Urinary bladder (tissue), 4 donors: Measurements from ENCODE around the gene STK17B. TPM values are rescaled to one million over a fixed set of nuclear protein-coding genes. Genes with fewer than 3 reads are reported as not detected.
"Not testable (repeated sequence)": the region's sequence is repeated elsewhere in the genome, so short reads cannot be mapped to it uniquely, and the experiment has no call there.

ENCODE experiments used
- DNase-seq: peaks from one replicate; pipeline ENCODE4 v3.0.0-alpha.2; 2015; ENCODE audit errors: extremely low spot score
- H3K27ac ChIP-seq: one replicate; pipeline ENCODE4 v1.5.1; 2013; ENCODE audit warnings: low read depth, mild to moderate bottlenecking, moderate library complexity
- H3K36me3 ChIP-seq: one replicate; pipeline ENCODE4 v1.6.1; 2013; ENCODE audit warnings: mild to moderate bottlenecking, moderate library complexity; ENCODE audit not compliant: insufficient read depth
- H3K4me1 ChIP-seq: one replicate; pipeline ENCODE4 v1.6.1; 2013; ENCODE audit warnings: mild to moderate bottlenecking, moderate library complexity; ENCODE audit not compliant: insufficient read depth
- H3K4me3 ChIP-seq: one replicate; pipeline ENCODE4 v1.5.1; 2013; ENCODE audit warnings: low read depth, low read length
- WGBS: extraction: QIAGEN DNeasy Blood & Tissue Kit; methylation state at CpG from one replicate; pipeline ENCODE4 v1.1.7; 2013; 5-methylcytosine and 5-hydroxymethylcytosine counted together
- polyA plus RNA-seq: library from polyadenylated mRNA; stranded (reverse); fragments of 200-250 nt; gene quantifications from one replicate; pipeline ENCODE4 v1.2.3, GENCODE V29; 2013
- total RNA-seq: library from RNA; depleted of rRNA; stranded (reverse); fragments of >200 nt; gene quantifications from one replicate; pipeline ENCODE4 v1.2.3, GENCODE V29; 2014
- donor health status: healthy with polysubstance abuse.
- donor health status: healthy.

The STK17B gene
- total and polyA plus RNA-seq, 2 donors = 6.0 to 37.3 TPM

GRCh38 chr2:196200557-196200956 is 29.2 kb upstream of the STK17B start:
- Histone ChIP-seq H3K4me3 (no peak overlapping the region), H3K27ac (no peak overlapping the region), H3K36me3 (no peaks in the 10 kb centered on the region), H3K4me1 (no peaks in the 10 kb centered on the region)
- DNase-seq = no peak
- 89% methylated on average over 2 of the region's 2 CpGs for WGBS

- 84% methylated on average over 4 of the region's 4 CpGs for WGBS
- no peaks in the 10 kb centered on the region for H3K36me3 ChIP-seq
- no peak for DNase-seq
- no peaks in the 10 kb centered on the region for H3K4me1 ChIP-seq
- H3K27ac ChIP-seq = no peak overlapping the region
- H3K4me3 ChIP-seq = no peak overlapping the region
These were observed 24.4 kb upstream of the STK17B start for GRCh38 chr2:196195758-196196157.

- DNase-seq = no peak
- Histone ChIP-seq H3K36me3 (no peaks in the 10 kb centered on the region), H3K4me1 (no peaks in the 10 kb centered on the region), H3K4me3 (no peak overlapping the region), H3K27ac (no peak overlapping the region)
- 67% methylated on average over 5 of the region's 5 CpGs for WGBS
These were observed 23.9 kb upstream of the STK17B start for GRCh38 chr2:196195302-196195701.

GRCh38 chr2:196191541-196191940 is 20.2 kb upstream of the STK17B start:
- 84% methylated on average over 1 of the region's 1 CpG for WGBS
- no peak for DNase-seq
- Histone ChIP-seq H3K36me3 (no peaks in the 10 kb centered on the region), H3K4me1 (no peaks in the 10 kb centered on the region), H3K4me3 (no peak overlapping the region), H3K27ac (no peak overlapping the region)

- H3K4me3 ChIP-seq = no peak overlapping the region
- 82% methylated on average over 2 of the region's 2 CpGs for WGBS
- DNase-seq = no peak
- H3K36me3 ChIP-seq = no peaks in the 10 kb centered on the region
- H3K27ac ChIP-seq = no peak overlapping the region
- no peaks in the 10 kb centered on the region for H3K4me1 ChIP-seq
These were observed 16.6 kb upstream of the STK17B start for GRCh38 chr2:196187898-196188458.

GRCh38 chr2:196187175-196187700 is 15.9 kb upstream of the STK17B start:
- DNase-seq, H3K36me3 ChIP-seq, H3K4me1 ChIP-seq, H3K27ac ChIP-seq, H3K4me3 ChIP-seq: not testable (repeated sequence)
- 95% methylated on average over 2 of the region's 2 CpGs for WGBS

- DNase-seq = no peak
- 90% methylated on average over 3 of the region's 3 CpGs for WGBS
- no peaks in the 10 kb centered on the region for H3K4me1 ChIP-seq
- H3K36me3 ChIP-seq = no peaks in the 10 kb centered on the region
- no peak overlapping the region for H3K4me3 ChIP-seq
- H3K27ac ChIP-seq = no peak overlapping the region
These were observed 15.0 kb upstream of the STK17B start for GRCh38 chr2:196186266-196186980.

- Histone ChIP-seq H3K4me1 (no peaks in the 10 kb centered on the region), H3K36me3 (no peaks in the 10 kb centered on the region), H3K4me3 (no peak overlapping the region), H3K27ac (no peak overlapping the region)
- WGBS = 85% methylated on average over 3 of the region's 3 CpGs
- no peak for DNase-seq
These were observed 13.5 kb upstream of the STK17B start for GRCh38 chr2:196184921-196185320.

GRCh38 chr2:196183528-196184231 is 12.3 kb upstream of the STK17B start:
- Histone ChIP-seq H3K4me1 (no peaks in the 10 kb centered on the region), H3K27ac (no peak overlapping the region), H3K36me3 (no peaks in the 10 kb centered on the region), H3K4me3 (no peak overlapping the region)
- WGBS = 74% methylated on average over 5 of the region's 5 CpGs
- DNase-seq = no peak

GRCh38 chr2:196183172-196183473 is 11.7 kb upstream of the STK17B start:
- no peaks in the 10 kb centered on the region for H3K36me3 ChIP-seq
- no peak overlapping the region for H3K27ac ChIP-seq
- no peak for DNase-seq
- H3K4me3 ChIP-seq = no peak overlapping the region
- 87% methylated on average over 3 of the region's 3 CpGs for WGBS
- H3K4me1 ChIP-seq = no peaks in the 10 kb centered on the region

GRCh38 chr2:196182439-196183171 is 11.2 kb upstream of the STK17B start:
- H3K27ac ChIP-seq = no peak overlapping the region
- no peaks in the 10 kb centered on the region for H3K36me3 ChIP-seq
- DNase-seq = no peak
- WGBS = 58% methylated on average over 4 of the region's 4 CpGs
- no peaks in the 10 kb centered on the region for H3K4me1 ChIP-seq
- H3K4me3 ChIP-seq = no peak overlapping the region

- WGBS = 43% methylated on average over 3 of the region's 3 CpGs
- no peak overlapping the region for H3K4me3 ChIP-seq
These were observed 10.1 kb upstream of the STK17B start for GRCh38 chr2:196181484-196181883.

GRCh38 chr2:196177124-196177523 is 5.7 kb upstream of the STK17B start:
- peak overlapping the region; percentile 33 for H3K27ac ChIP-seq
- WGBS = 70% methylated on average over 2 of the region's 2 CpGs
- no peak overlapping the region for H3K4me3 ChIP-seq
- H3K36me3 ChIP-seq = no peaks in the 10 kb centered on the region
- no peaks in the 10 kb centered on the region for H3K4me1 ChIP-seq
- DNase-seq = no peak

More at GRCh38 chr2:196181484-196181883, 10.1 kb upstream of the STK17B start:
- no peak for DNase-seq
- Histone ChIP-seq H3K4me1 (no peaks in the 10 kb centered on the region), H3K36me3 (no peaks in the 10 kb centered on the region), H3K27ac (no peak overlapping the region)
